Urothelium cell line (cell line): ENCODE results near the gene ATF7.

Experiments
- DNase-seq: peaks from one replicate; pipeline ENCODE4 v3.0.0; 2011; ENCODE audit warnings: low spot score, mixed read lengths
- FAIRE-seq: peaks from 2 replicates; lab custom pipeline; 2011; peaks lifted over from hg19 to GRCh38; lab: Jason Lieb, UNC

Gene ATF7

GRCh38 chr12:53504004-53504920 is 121.9 kb downstream of the ATF7 start:
- DNase-seq = no peak
- no peak for FAIRE-seq

- DNase-seq (no peak), FAIRE-seq (no peak)
These were observed 123.0 kb downstream of the ATF7 start for GRCh38 chr12:53502983-53503728.

- no peak for FAIRE-seq
These were observed 123.9 kb downstream of the ATF7 start for GRCh38 chr12:53502331-53502730.

GRCh38 chr12:53501615-53502181 is 124.5 kb downstream of the ATF7 start:
- no peak for FAIRE-seq
- no peak for DNase-seq

More at GRCh38 chr12:53502331-53502730, 123.9 kb downstream of the ATF7 start:
- no peak for DNase-seq

- FAIRE-seq (peak; percentile 87), DNase-seq (peak; percentile 96)
These were observed 125.2 kb downstream of the ATF7 start, which contains the start of gene TARBP2 for GRCh38 chr12:53500776-53501614. Gene TARBP2 (plus strand): TSS chr12:53501283. CDS start chr12:53501409, 126 bp downstream.

GRCh38 chr12:53500142-53500775 is 125.9 kb downstream of the ATF7 start:
- DNase-seq = no peak
- no peak for FAIRE-seq

GRCh38 chr12:53499266-53500141 is 126.7 kb downstream of the ATF7 start, which contains the start of gene MAP3K12:
Gene MAP3K12 (minus strand): TSS chr12:53499458. CDS start chr12:53487391, 12,067 bp downstream.
- FAIRE-seq (no peak), DNase-seq (peak; percentile 72)

GRCh38 chr12:53498235-53498630 is 127.9 kb downstream of the ATF7 start:
- DNase-seq (no peak), FAIRE-seq (no peak)

- FAIRE-seq = no peak
- no peak for DNase-seq
These were observed 128.7 kb downstream of the ATF7 start for GRCh38 chr12:53497461-53497860.

GRCh38 chr12:53496752-53497032 is 129.5 kb downstream of the ATF7 start:
- DNase-seq (no peak), FAIRE-seq (no peak)

- no peak for DNase-seq
- FAIRE-seq = no peak
These were observed 130.1 kb downstream of the ATF7 start for GRCh38 chr12:53495903-53496751.

- DNase-seq = no peak
- FAIRE-seq = no peak
These were observed 132.4 kb downstream of the ATF7 start for GRCh38 chr12:53493610-53494391.

GRCh38 chr12:53492830-53493609 is 133.2 kb downstream of the ATF7 start:
- DNase-seq (peak; percentile 94), FAIRE-seq (peak; percentile 63)

GRCh38 chr12:53492188-53492587 is 134.0 kb downstream of the ATF7 start:
- DNase-seq (no peak), FAIRE-seq (no peak)

GRCh38 chr12:53489242-53489864 is 136.8 kb downstream of the ATF7 start:
- FAIRE-seq = no peak

More at GRCh38 chr12:53489242-53489864, 136.8 kb downstream of the ATF7 start:
- DNase-seq = no peak
